H9 (cell line): Measurements from ENCODE around the gene IGF2BP2. TPM values are rescaled to one million over a fixed set of nuclear protein-coding genes. Genes with fewer than 3 reads are reported as not detected.

Experiments used
- DNase-seq: peaks from one replicate; pipeline ENCODE4 v3.0.0-alpha.2; 2017
- H2AFZ ChIP-seq: one replicate; pipeline ENCODE4 v1.6.1; 2013; ENCODE audit warnings: mild to moderate bottlenecking, low read length, control low read depth, moderate library complexity
- H2AK5ac ChIP-seq: 2 replicates; pipeline ENCODE4 v1.6.1; 2013; ENCODE audit warnings: low read length, control low read depth, mixed read lengths; ENCODE audit not compliant: insufficient read length
- H2BK120ac ChIP-seq: one replicate; pipeline ENCODE4 v1.6.1; 2013; ENCODE audit warnings: low read depth, mild to moderate bottlenecking, low read length, control low read depth, inconsistent platforms; ENCODE audit not compliant: poor library complexity, severe bottlenecking
- H2BK12ac ChIP-seq: 2 replicates; pipeline ENCODE4 v1.6.1; 2013; ENCODE audit warnings: low read length, control low read depth, mixed read lengths, low read depth; ENCODE audit not compliant: insufficient read length
- H2BK15ac ChIP-seq: 2 replicates; pipeline ENCODE4 v1.6.1; 2013; ENCODE audit warnings: low read depth, low read length, control low read depth
- H2BK20ac ChIP-seq: one replicate; pipeline ENCODE4 v1.6.1; 2013; ENCODE audit warnings: low read depth, mild to moderate bottlenecking, low read length, control low read depth, inconsistent platforms; ENCODE audit not compliant: poor library complexity, severe bottlenecking
- H2BK5ac ChIP-seq: 2 replicates; pipeline ENCODE4 v1.6.1; 2013; ENCODE audit warnings: low read length, control low read depth, mixed read lengths; ENCODE audit not compliant: insufficient read length
- H3K14ac ChIP-seq: 2 replicates; pipeline ENCODE4 v1.6.1; 2013; ENCODE audit warnings: low read length, control low read depth; ENCODE audit not compliant: insufficient read depth
- H3K18ac ChIP-seq: 2 replicates; pipeline ENCODE4 v1.6.1; 2013; ENCODE audit warnings: low read depth, mild to moderate bottlenecking, mixed read lengths, low read length, control low read depth; ENCODE audit not compliant: insufficient read length
- H3K23ac ChIP-seq: 2 replicates; pipeline ENCODE4 v1.6.1; 2013; ENCODE audit warnings: low read length, control low read depth, mixed read lengths, low read depth; ENCODE audit not compliant: insufficient read length
- H3K23me2 ChIP-seq: 2 replicates; pipeline ENCODE4 v1.6.1; 2013; ENCODE audit warnings: low read depth, mild to moderate bottlenecking, mixed read lengths, low read length, control low read depth; ENCODE audit not compliant: insufficient read length, poor library complexity, severe bottlenecking
- H3K27ac ChIP-seq: 2 replicates; pipeline ENCODE4 v1.5.1; 2013; ENCODE audit warnings: low read length, control low read depth, mixed read lengths, low read depth; ENCODE audit not compliant: insufficient read length
- H3K27me3 ChIP-seq: 2 replicates; pipeline ENCODE4 v1.6.1; 2013; ENCODE audit warnings: low read length, control low read depth, inconsistent platforms; ENCODE audit not compliant: insufficient read depth
- H3K4ac ChIP-seq: 2 replicates; pipeline ENCODE4 v1.6.1; 2013; ENCODE audit warnings: low read depth, mild to moderate bottlenecking, control low read depth, inconsistent platforms, low read length, moderate library complexity
- H3K4me1 ChIP-seq: 2 replicates; pipeline ENCODE4 v1.6.1; 2013; ENCODE audit warnings: low read length, control low read depth, inconsistent platforms; ENCODE audit not compliant: insufficient read depth
- H3K4me2 ChIP-seq: 2 replicates; pipeline ENCODE4 v1.6.1; 2013; ENCODE audit warnings: low read length, control low read depth, mixed read lengths; ENCODE audit not compliant: insufficient read length, insufficient read depth
- H3K56ac ChIP-seq: 2 replicates; pipeline ENCODE4 v1.6.1; 2013; ENCODE audit warnings: low read depth, mild to moderate bottlenecking, mixed read lengths, low read length, control low read depth; ENCODE audit not compliant: insufficient read length
- H3K79me1 ChIP-seq: 2 replicates; pipeline ENCODE4 v1.6.1; 2013; ENCODE audit warnings: low read depth, mild to moderate bottlenecking, moderate library complexity, low read length, control low read depth, inconsistent platforms; ENCODE audit not compliant: insufficient read depth, poor library complexity, severe bottlenecking
- H3K79me2 ChIP-seq: 2 replicates; pipeline ENCODE4 v1.6.1; 2013; ENCODE audit warnings: low read length, control low read depth, inconsistent platforms; ENCODE audit not compliant: insufficient read depth
- H3K9ac ChIP-seq: 2 replicates; pipeline ENCODE4 v1.6.1; 2013; ENCODE audit warnings: low read length, control low read depth, mixed read lengths; ENCODE audit not compliant: insufficient read length; ENCODE audit errors: extremely low read depth
- H3K9me3 ChIP-seq: one replicate; pipeline ENCODE4 v1.6.1; 2013; ENCODE audit warnings: low read depth, low read length, inconsistent platforms; ENCODE audit not compliant: control insufficient read depth
- H3T11ph ChIP-seq: one replicate; pipeline ENCODE4 v1.6.1; 2013; ENCODE audit warnings: mild to moderate bottlenecking, low read length, control low read depth, inconsistent platforms
- H4K20me1 ChIP-seq: one replicate; pipeline ENCODE4 v1.6.1; 2013; ENCODE audit not compliant: control insufficient read depth, insufficient read length, insufficient read depth
- H4K5ac ChIP-seq: 2 replicates; pipeline ENCODE4 v1.6.1; 2013; ENCODE audit warnings: low read depth, mild to moderate bottlenecking, mixed read lengths, low read length, control low read depth; ENCODE audit not compliant: insufficient read length
- H4K8ac ChIP-seq: replicated peaks from 2 replicates; pipeline ENCODE4 v1.6.1; 2013; ENCODE audit warnings: low read length, control low read depth, mixed read lengths, low read depth; ENCODE audit not compliant: insufficient read length
- H4K91ac ChIP-seq: 2 replicates; pipeline ENCODE4 v1.6.1; 2013; ENCODE audit warnings: low read depth, mild to moderate bottlenecking, moderate library complexity, mixed read lengths, low read length, control low read depth; ENCODE audit not compliant: insufficient read length
- H3K27ac Mint-ChIP-seq, 3 experiments: 2 replicates in 2 of 3; 3 replicates in 1 of 3; pipeline ENCODE4 v1.8.0; 2020 to 2021; ENCODE audit warnings: mixed read lengths in 3 of 3, mild to moderate bottlenecking in 1 of 3, moderate library complexity in 1 of 3
- H3K27me3 Mint-ChIP-seq: 2 replicates; pipeline ENCODE4 v1.8.0; 2021; ENCODE audit warnings: low read depth, mild to moderate bottlenecking, moderate library complexity, mixed read lengths
- H3K36me3 Mint-ChIP-seq, 3 experiments: 2 replicates in 2 of 3; 3 replicates in 1 of 3; pipeline ENCODE4 v1.8.0; 2020 to 2021; ENCODE audit warnings: low read depth in 3 of 3, mixed read lengths in 3 of 3; ENCODE audit not compliant: insufficient read depth in 1 of 3
- H3K4me1 Mint-ChIP-seq, 2 experiments: 2 replicates each; pipeline ENCODE4 v1.8.0; 2020; ENCODE audit warnings: mixed read lengths in 2 of 2
- H3K4me3 Mint-ChIP-seq, 2 experiments: 2 replicates in 1 of 2; 3 replicates in 1 of 2; pipeline ENCODE4 v1.8.0; 2020 to 2021; ENCODE audit warnings: mild to moderate bottlenecking in 2 of 2, mixed read lengths in 2 of 2, moderate library complexity in 1 of 2
- H3K9me3 Mint-ChIP-seq, 2 experiments: 2 replicates in 1 of 2; 3 replicates in 1 of 2; pipeline ENCODE4 v1.8.0; 2020; ENCODE audit warnings: mild to moderate bottlenecking in 2 of 2, mixed read lengths in 2 of 2, moderate library complexity in 1 of 2
- total RNA-seq: library from RNA; stranded (reverse); gene quantifications from 2 replicates; pipeline ENCODE4 v1.2.1, GENCODE V29; 2021
- TF ChIP-seq, protein P1 (sequence below): fragments of 200-600 bp; sonication (generic); conservative IDR thresholded peaks from 3 replicates; pipeline ENCODE4 v1.8.0; 2021; ENCODE audit warnings: antibody characterized with exemption, mild to moderate bottlenecking

Gene IGF2BP2
- total RNA-seq, 1 experiment from 2014 or later: 130 TPM

DNA sequence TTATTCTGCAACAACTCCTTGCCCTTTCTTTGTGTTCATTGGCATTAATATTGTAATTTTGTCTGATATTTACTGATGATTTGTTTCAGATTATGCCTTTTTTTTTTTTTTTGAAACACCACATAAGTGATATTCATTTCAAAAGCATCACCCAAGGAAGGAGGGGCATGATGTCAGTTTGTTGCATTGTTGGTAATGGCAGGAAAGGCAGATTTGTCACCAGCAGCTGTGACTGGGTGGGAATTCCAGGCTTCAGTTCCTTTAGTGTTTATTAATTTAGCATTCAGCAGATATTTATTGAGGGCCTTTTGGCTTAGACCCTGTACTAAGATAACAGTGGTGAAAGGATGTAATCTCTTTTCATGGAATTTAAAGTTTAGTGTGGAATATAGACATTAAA, 219.3 kb downstream of the IGF2BP2 start:
- H3K14ac ChIP-seq: no peak overlapping the region
- H3K4me1 ChIP-seq: no peaks in the 10 kb centered on the region
- H2BK12ac ChIP-seq: no peak overlapping the region
- H4K91ac ChIP-seq: no peak overlapping the region
- Mint-ChIP-seq H3K9me3 (no peaks in the 10 kb centered on the region), H3K27ac (no peak overlapping the region; a peak in 1 of 7 replicates), H3K27me3 (no peaks in the 10 kb centered on the region), H3K4me3 (no peak overlapping the region), H3K4me1 (no peaks in the 10 kb centered on the region), H3K36me3 (peaks cover 23 to 88% (median 78%) of the 10 kb centered on the region in 3 experiments; a peak in 6 of 7 replicates)
- no peaks in the 10 kb centered on the region for H3K79me2 ChIP-seq
- H2AK5ac ChIP-seq: no peak overlapping the region
- no peak overlapping the region for H3T11ph ChIP-seq
- no peak overlapping the region for H3K23ac ChIP-seq
- no peaks in the 10 kb centered on the region for H3K27me3 ChIP-seq
- H3K4ac ChIP-seq: no peak overlapping the region
- H3K56ac ChIP-seq: no peak overlapping the region
- no peak for DNase-seq
- no peak overlapping the region for H2BK120ac ChIP-seq
- no peak overlapping the region for H2BK15ac ChIP-seq
- no peak overlapping the region for H2AFZ ChIP-seq
- H4K5ac ChIP-seq: no peak overlapping the region
- TF ChIP-seq, protein P1, sequence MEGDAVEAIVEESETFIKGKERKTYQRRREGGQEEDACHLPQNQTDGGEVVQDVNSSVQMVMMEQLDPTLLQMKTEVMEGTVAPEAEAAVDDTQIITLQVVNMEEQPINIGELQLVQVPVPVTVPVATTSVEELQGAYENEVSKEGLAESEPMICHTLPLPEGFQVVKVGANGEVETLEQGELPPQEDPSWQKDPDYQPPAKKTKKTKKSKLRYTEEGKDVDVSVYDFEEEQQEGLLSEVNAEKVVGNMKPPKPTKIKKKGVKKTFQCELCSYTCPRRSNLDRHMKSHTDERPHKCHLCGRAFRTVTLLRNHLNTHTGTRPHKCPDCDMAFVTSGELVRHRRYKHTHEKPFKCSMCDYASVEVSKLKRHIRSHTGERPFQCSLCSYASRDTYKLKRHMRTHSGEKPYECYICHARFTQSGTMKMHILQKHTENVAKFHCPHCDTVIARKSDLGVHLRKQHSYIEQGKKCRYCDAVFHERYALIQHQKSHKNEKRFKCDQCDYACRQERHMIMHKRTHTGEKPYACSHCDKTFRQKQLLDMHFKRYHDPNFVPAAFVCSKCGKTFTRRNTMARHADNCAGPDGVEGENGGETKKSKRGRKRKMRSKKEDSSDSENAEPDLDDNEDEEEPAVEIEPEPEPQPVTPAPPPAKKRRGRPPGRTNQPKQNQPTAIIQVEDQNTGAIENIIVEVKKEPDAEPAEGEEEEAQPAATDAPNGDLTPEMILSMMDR: no peak
- H3K4me2 ChIP-seq: no peak overlapping the region
- no peak overlapping the region for H2BK5ac ChIP-seq
- H2BK20ac ChIP-seq: no peak overlapping the region
- H4K8ac ChIP-seq: no peak overlapping the region
- H4K20me1 ChIP-seq: no peaks in the 10 kb centered on the region
- H3K27ac ChIP-seq: no peak overlapping the region
- no peaks in the 10 kb centered on the region for H3K23me2 ChIP-seq
- H3K9ac ChIP-seq: no peak overlapping the region
- no peaks in the 10 kb centered on the region for H3K9me3 ChIP-seq
- no peaks in the 10 kb centered on the region for H3K79me1 ChIP-seq
- no peak overlapping the region for H3K18ac ChIP-seq
